A549 treated with Hydrocortisone at 1 μM for 4 hours (cell line): ENCODE results near the gene KRTAP21-3. TPM values are rescaled to one million over a fixed set of nuclear protein-coding genes. Genes with fewer than 3 reads are reported as not detected.

Source experiments
- total RNA-seq: library from RNA; stranded (reverse); fragments of 200-300 nt; extraction: Qiagen RNA extraction; gene quantifications from 5 replicates; pipeline ENCODE4 v1.2.3, GENCODE V29; 2022

KRTAP21-3 gene, protein sequence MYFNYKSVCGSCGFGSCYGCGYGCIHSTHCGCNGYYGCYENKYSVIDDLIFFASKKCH
- total RNA-seq = not detected in 5 replicates

DNA sequence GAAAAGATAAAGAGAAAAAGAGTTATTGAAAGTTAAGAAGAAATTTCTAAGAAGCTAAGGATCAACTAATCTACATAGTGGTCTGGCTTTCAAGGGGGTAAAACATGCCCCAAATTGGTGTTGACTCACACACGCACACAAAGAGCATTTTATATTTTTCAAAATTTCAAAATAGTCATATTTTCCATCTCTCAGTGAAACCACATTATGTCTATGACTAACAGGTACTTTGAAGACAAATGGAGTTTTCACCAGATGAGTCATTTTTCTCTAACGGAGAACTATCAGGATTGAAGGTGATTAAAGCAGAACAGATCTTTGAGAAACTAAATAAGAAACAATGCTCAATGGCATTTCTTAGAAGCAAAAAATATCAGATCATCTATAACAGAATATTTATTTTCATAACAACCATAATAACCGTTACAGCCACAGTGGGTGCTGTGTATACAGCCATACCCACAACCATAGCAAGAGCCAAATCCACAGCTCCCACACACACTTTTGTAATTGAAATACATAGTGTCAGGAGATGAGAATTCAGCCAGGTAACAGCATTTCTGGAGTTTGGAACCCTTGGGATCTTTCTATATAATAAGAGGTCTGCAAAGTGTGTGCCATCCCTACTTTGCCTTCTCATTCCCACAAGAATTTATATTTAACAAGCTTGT, at the start of gene KRTAP21-3:
Gene KRTAP21-3 (minus strand): TSS at position 539 of the 671 bp plus-strand sequence. CDS start 18 bp downstream, at position 521.

DNA sequence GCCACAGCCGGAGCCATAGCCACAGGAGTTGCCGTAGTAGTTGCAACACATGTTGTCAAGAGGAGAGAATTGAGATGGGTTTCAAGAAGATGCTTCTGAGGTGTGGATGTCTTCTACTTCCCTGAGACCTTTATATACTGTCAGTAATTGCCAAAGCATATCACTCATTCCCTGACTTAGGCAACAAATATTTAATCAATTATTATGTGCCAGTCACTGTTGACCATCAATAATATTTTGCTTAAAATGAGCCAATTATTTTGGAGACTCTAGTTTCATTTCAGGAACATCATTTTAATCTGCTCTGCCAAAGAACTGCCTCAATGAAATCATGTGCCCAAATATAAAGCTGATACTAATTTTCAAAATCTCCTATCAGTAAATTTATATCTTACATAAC, 36.8 kb upstream of the KRTAP21-3 start, which contains the start of gene KRTAP21-1:
Gene KRTAP21-1 (minus strand): TSS at position 101 of the 400 bp plus-strand sequence. CDS start 50 bp downstream, at position 51.

DNA sequence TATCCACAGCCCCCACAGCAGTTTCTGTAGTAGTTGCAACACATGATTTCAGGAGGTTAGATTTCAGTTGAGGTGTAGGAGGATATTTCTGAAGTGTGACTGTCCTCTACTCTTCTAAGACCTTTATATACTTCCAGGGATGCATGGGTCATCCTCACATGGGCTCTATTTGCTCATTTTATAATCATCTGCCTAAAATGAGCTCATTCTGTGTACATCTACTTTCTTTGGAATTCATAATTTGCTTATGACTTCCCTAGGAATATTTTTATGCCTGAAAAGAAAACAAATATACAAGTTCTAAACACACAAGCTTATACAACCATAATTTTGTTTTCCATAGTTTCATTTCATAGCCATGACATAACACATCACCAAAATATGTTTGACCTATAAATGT, 28.6 kb upstream of the KRTAP21-3 start, which contains the start of gene KRTAP21-2:
Gene KRTAP21-2 (minus strand): TSS at position 101 of the 400 bp plus-strand sequence. CDS start 57 bp downstream, at position 44.

Other genes with a start within 250 kb of the KRTAP21-3 start
- gene KRTAP19-1, start 238.4 kb downstream of the KRTAP21-3 start, total RNA-seq = not detected in 5 replicates
- gene KRTAP19-2, start 231.3 kb downstream of the KRTAP21-3 start, total RNA-seq = not detected in 5 replicates
- gene KRTAP19-3, start 226.8 kb downstream of the KRTAP21-3 start, total RNA-seq = not detected in 5 replicates
- not detected in 5 replicates for gene KRTAP19-4, start 221.6 kb downstream of the KRTAP21-3 start, total RNA-seq
- gene KRTAP19-5, start 216.6 kb downstream of the KRTAP21-3 start, total RNA-seq = not detected in 5 replicates
- gene KRTAP19-6, start 176.9 kb downstream of the KRTAP21-3 start, total RNA-seq = not detected in 5 replicates
- not detected in 5 replicates for gene KRTAP19-7, start 157.5 kb downstream of the KRTAP21-3 start, total RNA-seq
- not detected in 5 replicates for gene KRTAP22-2, start 128.4 kb downstream of the KRTAP21-3 start, total RNA-seq
- not detected in 5 replicates for gene KRTAP6-3, start 126.3 kb downstream of the KRTAP21-3 start, total RNA-seq
- gene KRTAP6-2, start 119.9 kb downstream of the KRTAP21-3 start, total RNA-seq = not detected in 5 replicates
- not detected in 5 replicates for gene KRTAP22-1, start 117.7 kb downstream of the KRTAP21-3 start, total RNA-seq
- not detected in 5 replicates for gene KRTAP6-1, start 104.8 kb downstream of the KRTAP21-3 start, total RNA-seq
- gene KRTAP20-1, start 102.4 kb downstream of the KRTAP21-3 start, total RNA-seq = not detected in 5 replicates
- not detected in 5 replicates for gene KRTAP20-4, start 98.2 kb downstream of the KRTAP21-3 start, total RNA-seq
- gene KRTAP20-2, start 83.6 kb downstream of the KRTAP21-3 start, total RNA-seq = not detected in 5 replicates
- not detected in 5 replicates for gene KRTAP20-3, start 75.9 kb downstream of the KRTAP21-3 start, total RNA-seq
- not detected in 5 replicates for gene KRTAP21-2, start 28.5 kb upstream of the KRTAP21-3 start, total RNA-seq
- not detected in 5 replicates for gene KRTAP21-1, start 36.7 kb upstream of the KRTAP21-3 start, total RNA-seq
- not detected in 5 replicates for gene KRTAP8-1, start 94.5 kb upstream of the KRTAP21-3 start, total RNA-seq
- not detected in 5 replicates for gene KRTAP7-1, start 111.0 kb upstream of the KRTAP21-3 start, total RNA-seq
- not detected in 5 replicates for gene KRTAP11-1, start 162.8 kb upstream of the KRTAP21-3 start, total RNA-seq